Uterus (tissue), 4 donors: Measurements from ENCODE around the gene RCOR2. TPM values are rescaled to one million over a fixed set of nuclear protein-coding genes. Genes with fewer than 3 reads are reported as not detected.

ENCODE experiments used
- DNase-seq, 2 donors: peaks; one replicate each; pipeline ENCODE4 v3.0.0-alpha.2; 2019 to 2020
- H3K27ac ChIP-seq, 2 donors: fragments of 200-600 bp; sonication (generic); 1 replicate in 1 of 2; 2 replicates in 1 of 2; pipeline ENCODE4 v1.5.1; 2016 to 2018
- H3K27me3 ChIP-seq, 2 donors: fragments of 200-600 bp; sonication (generic); one replicate each; pipeline ENCODE4 v1.5.1; 2018 to 2019; ENCODE audit warnings: control low read depth in 1 of 2
- H3K36me3 ChIP-seq, 2 donors: fragments of 200-600 bp; sonication (generic); one replicate each; pipeline ENCODE4 v1.5.1; 2019; ENCODE audit warnings: control low read depth in 1 of 2
- H3K4me1 ChIP-seq, 2 donors: fragments of 200-600 bp; sonication (generic); one replicate each; pipeline ENCODE4 v1.5.1; 2018 to 2019; ENCODE audit warnings: control low read depth in 1 of 2
- H3K4me3 ChIP-seq, 2 donors: fragments of 200-600 bp; sonication (generic); 1 replicate in 1 of 2; 2 replicates in 1 of 2; pipeline ENCODE4 v1.5.1; 2018 to 2019; ENCODE audit warnings: mild to moderate bottlenecking in 1 of 2
- H3K9me3 ChIP-seq, 2 donors: fragments of 200-600 bp; sonication (generic); one replicate each; pipeline ENCODE4 v1.5.1; 2019; ENCODE audit warnings: control low read depth in 1 of 2
- POLR2A ChIP-seq, 2 donors: fragments of 450-650 bp; IDR thresholded peaks; one replicate each; pipeline ENCODE4 v1.6.1; 2016; ENCODE audit warnings: antibody characterized with exemption in 2 of 2, mild to moderate bottlenecking in 1 of 2, moderate library complexity in 1 of 2
- intact Hi-C: fragments of 100-400 bp; cut with DNase I; formaldehyde crosslinking; loops from one replicate; pipeline ENCODE4 v1.15.1; 2023; ENCODE audit warnings: low total_unique reads
- total RNA-seq, 4 donors: library from RNA; depleted of rRNA in 3 of 4; stranded (reverse); fragments of >200 nt in 3 of 4; gene quantifications; one replicate each; pipeline versions ENCODE4 v1.1.0 to v1.2.4, GENCODE V29; 2014 to 2023
- TF ChIP-seq, protein P1 (sequence below), 4 experiments: fragments of 200-600 bp in 2 of 4; fragments of 450-650 bp in 2 of 4; sonication (generic) in 2 of 4; IDR thresholded peaks; one replicate each; pipeline ENCODE4 v1.5.1; 2016 to 2019; ENCODE audit warnings: antibody characterized with exemption in 4 of 4, mild to moderate bottlenecking in 2 of 4, moderate library complexity in 1 of 4
- donor health status: DM: yes; HTN: yes; CAD: no.

RCOR2 gene
- total RNA-seq, 4 donors from 2014 or later, result 5.8 to 11.8 TPM; not detected in 2

- Histone ChIP-seq H3K36me3 (no peaks in the 10 kb centered on the region), H3K4me1 (peaks cover 0 to 34% of the 10 kb centered on the region in 2 donors), H3K4me3 (peak overlapping the region in 1 of 2 donors; percentile 20), H3K9me3 (no peaks in the 10 kb centered on the region), H3K27me3 (no peaks in the 10 kb centered on the region), H3K27ac (peak overlapping the region; percentile 76 to 85)
- peak in 1 of 2 donors; percentile 53 for DNase-seq
- intact Hi-C loops, result no loop called here
- no peak for TF ChIP-seq POLR2A (IDR thresholded peaks at IDR 0.05)
Measured at GRCh38 chr11:63919267-63920125, 2.5 kb upstream of the RCOR2 start.

DNA sequence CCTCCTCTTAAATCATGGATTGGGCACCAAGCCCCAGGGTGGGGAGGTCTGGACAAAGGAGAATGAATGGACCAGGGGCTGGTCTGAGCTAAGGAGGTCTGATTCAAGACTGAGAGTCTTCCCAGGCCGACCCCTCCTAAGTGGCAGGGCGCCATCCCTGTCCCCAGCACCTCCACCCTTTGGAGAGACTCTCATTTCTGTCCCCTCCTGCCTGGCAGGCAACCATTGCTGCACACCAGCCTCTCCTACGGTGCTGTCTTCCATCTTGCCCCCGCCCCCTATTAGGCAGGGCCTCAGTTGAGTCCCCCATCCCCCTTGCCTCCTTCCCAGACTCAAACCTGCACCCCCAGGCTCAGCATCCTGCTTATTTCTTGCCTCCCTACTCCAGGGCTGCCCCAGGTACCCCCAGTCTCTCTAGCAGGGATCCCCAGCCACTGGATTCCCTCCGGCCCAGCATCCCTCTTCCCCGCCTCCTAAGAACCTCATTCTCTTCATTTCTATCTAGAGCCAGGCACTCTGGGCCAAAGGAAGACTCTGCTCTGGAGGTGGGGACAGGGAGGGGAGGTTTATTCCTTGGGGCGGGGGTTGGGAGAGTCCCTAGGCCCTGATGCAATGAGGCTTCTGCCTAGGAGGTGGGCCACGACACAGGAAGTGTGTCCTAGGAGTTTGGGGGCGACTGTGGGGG, 1.7 kb upstream of the RCOR2 start:
- peak overlapping the region; percentile 76 to 85 for H3K27ac ChIP-seq
- peaks cover 0 to 34% of the 10 kb centered on the region in 2 donors for H3K4me1 ChIP-seq
- intact Hi-C loops, result no loop called here
- no peak for DNase-seq
- no peaks in the 10 kb centered on the region for H3K27me3 ChIP-seq
- peak overlapping the region in 1 of 2 donors; percentile 20 for H3K4me3 ChIP-seq
- H3K36me3 ChIP-seq, result no peaks in the 10 kb centered on the region
- TF ChIP-seq, protein P1, sequence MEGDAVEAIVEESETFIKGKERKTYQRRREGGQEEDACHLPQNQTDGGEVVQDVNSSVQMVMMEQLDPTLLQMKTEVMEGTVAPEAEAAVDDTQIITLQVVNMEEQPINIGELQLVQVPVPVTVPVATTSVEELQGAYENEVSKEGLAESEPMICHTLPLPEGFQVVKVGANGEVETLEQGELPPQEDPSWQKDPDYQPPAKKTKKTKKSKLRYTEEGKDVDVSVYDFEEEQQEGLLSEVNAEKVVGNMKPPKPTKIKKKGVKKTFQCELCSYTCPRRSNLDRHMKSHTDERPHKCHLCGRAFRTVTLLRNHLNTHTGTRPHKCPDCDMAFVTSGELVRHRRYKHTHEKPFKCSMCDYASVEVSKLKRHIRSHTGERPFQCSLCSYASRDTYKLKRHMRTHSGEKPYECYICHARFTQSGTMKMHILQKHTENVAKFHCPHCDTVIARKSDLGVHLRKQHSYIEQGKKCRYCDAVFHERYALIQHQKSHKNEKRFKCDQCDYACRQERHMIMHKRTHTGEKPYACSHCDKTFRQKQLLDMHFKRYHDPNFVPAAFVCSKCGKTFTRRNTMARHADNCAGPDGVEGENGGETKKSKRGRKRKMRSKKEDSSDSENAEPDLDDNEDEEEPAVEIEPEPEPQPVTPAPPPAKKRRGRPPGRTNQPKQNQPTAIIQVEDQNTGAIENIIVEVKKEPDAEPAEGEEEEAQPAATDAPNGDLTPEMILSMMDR (IDR thresholded peaks at IDR 0.05), result no peak
- no peak for TF ChIP-seq POLR2A (IDR thresholded peaks at IDR 0.05)
- H3K9me3 ChIP-seq, result no peaks in the 10 kb centered on the region

DNA sequence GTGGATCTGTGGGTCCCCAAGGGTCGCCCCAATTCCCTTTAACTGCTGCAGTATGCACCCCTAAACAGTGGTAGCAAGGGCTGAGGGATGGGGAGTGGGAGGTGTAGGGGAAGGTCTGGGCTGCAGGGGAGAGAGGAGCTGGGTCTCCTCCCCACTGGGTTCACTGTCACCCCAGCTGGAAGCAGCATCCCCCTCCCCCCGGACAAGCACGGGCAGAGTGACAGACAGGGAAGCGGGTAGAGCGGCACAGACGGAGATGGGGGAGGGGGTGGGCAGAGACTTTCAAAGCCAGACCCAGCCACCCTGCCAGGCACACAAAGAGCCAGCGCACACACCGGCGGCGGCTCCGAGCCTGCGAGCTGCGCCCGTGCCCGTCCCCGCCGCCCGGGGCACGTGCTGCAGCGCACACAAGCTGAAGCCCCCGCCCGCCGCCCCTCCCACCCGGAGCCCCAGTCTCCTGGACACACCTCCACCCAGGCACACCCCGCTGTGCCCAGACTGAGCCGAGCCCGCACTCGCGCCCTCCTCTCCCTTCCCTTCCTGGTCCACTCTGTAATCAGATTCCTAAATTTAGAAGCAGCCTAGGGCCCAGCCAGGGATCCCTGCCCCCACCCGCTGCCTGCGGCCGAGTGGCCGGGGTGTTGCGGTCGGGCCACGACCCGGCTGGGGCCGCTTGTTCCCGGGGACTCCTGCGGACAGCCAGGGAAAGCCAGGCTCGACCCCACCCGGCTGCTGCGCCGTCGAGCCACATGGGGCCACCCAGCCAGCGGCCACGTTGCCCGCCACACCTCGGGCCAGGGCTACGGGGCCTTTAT, 935 bp upstream of the RCOR2 start:
- peak; percentile 60 to 72 for DNase-seq
- peak overlapping the region; percentile 76 to 85 for H3K27ac ChIP-seq
- H3K4me1 ChIP-seq, result peaks cover 0 to 34% of the 10 kb centered on the region in 2 donors
- peak overlapping the region; percentile 20 to 38 for H3K4me3 ChIP-seq
- TF ChIP-seq, protein P1 (IDR thresholded peaks at IDR 0.05), result no peak
- TF ChIP-seq POLR2A (IDR thresholded peaks at IDR 0.05), result peak in 1 of 2 donors; percentile 13
- H3K36me3 ChIP-seq, result no peaks in the 10 kb centered on the region
- no peaks in the 10 kb centered on the region for H3K27me3 ChIP-seq
- intact Hi-C loops, result no loop called here
- no peaks in the 10 kb centered on the region for H3K9me3 ChIP-seq

- TF ChIP-seq, protein P1 (IDR thresholded peaks at IDR 0.05), result peak in 3 of 4 experiments; percentile 23 to 44 (median 44)
- TF ChIP-seq POLR2A (IDR thresholded peaks at IDR 0.05), result no peak
- peak overlapping the region; percentile 33 to 38 for H3K4me3 ChIP-seq
- peak in 1 of 2 donors; percentile 57 for DNase-seq
- peak overlapping the region; percentile 21 to 76 for H3K27ac ChIP-seq
- no peaks in the 10 kb centered on the region for H3K36me3 ChIP-seq
- H3K27me3 ChIP-seq, result no peaks in the 10 kb centered on the region
- peaks cover 0 to 34% of the 10 kb centered on the region in 2 donors for H3K4me1 ChIP-seq
- H3K9me3 ChIP-seq, result no peaks in the 10 kb centered on the region
- intact Hi-C loops, result no loop called here
Measured at GRCh38 chr11:63915961-63916836, 765 bp downstream of the RCOR2 start.
